Kidney (tissue), 14 donors: Measurements from ENCODE around the gene AGFG2. TPM values are rescaled to one million over a fixed set of nuclear protein-coding genes. Genes with fewer than 3 reads are reported as not detected.
"Not testable (repeated sequence)": the region's sequence is repeated elsewhere in the genome, so short reads cannot be mapped to it uniquely, and the experiment has no call there.

Source experiments
- DNase-seq, 5 donors: peaks; one replicate each; pipeline ENCODE4 v3.0.0-alpha.2; 2013 to 2020
- FAIRE-seq: peaks from 2 replicates; lab custom pipeline; 2012; peaks lifted over from hg19 to GRCh38; lab: Jason Lieb, UNC
- H3K27ac ChIP-seq, 2 donors: one replicate each; pipeline ENCODE4 v1.7.0; 2013; ENCODE audit warnings: low read depth in 2 of 2, low read length in 2 of 2, inconsistent platforms in 1 of 2
- H3K27me3 ChIP-seq: one replicate; pipeline ENCODE4 v1.7.1; 2013; ENCODE audit warnings: low read length, inconsistent platforms; ENCODE audit not compliant: control insufficient read depth, insufficient read depth
- H3K36me3 ChIP-seq, 3 donors: one replicate each; pipeline versions ENCODE4 v1.7.0 to v1.7.1; 2013; ENCODE audit warnings: low read length in 3 of 3, control low read depth in 1 of 3, inconsistent platforms in 1 of 3; ENCODE audit not compliant: insufficient read depth in 3 of 3, control insufficient read depth in 2 of 3
- H3K4me1 ChIP-seq, 3 donors: one replicate each; pipeline versions ENCODE4 v1.7.0 to v1.7.1; 2013; ENCODE audit warnings: low read length in 3 of 3, inconsistent platforms in 1 of 3, low read depth in 1 of 3; ENCODE audit not compliant: control insufficient read depth in 2 of 3, insufficient read depth in 2 of 3
- H3K4me3 ChIP-seq, 3 donors: one replicate each; pipeline versions ENCODE4 v1.7.0 to v1.8.1; 2013; ENCODE audit warnings: low read length in 3 of 3, control low read depth in 1 of 3, inconsistent platforms in 1 of 3
- H3K9ac ChIP-seq, 3 donors: one replicate each; pipeline versions ENCODE4 v1.7.0 to v1.7.1; 2013; ENCODE audit warnings: low read length in 3 of 3, control low read depth in 1 of 3, inconsistent platforms in 1 of 3
- H3K9me3 ChIP-seq, 3 donors: one replicate each; pipeline versions ENCODE4 v1.7.0 to v1.7.1; 2013; ENCODE audit warnings: low read length in 3 of 3, control low read depth in 1 of 3, inconsistent platforms in 1 of 3; ENCODE audit not compliant: control insufficient read depth in 2 of 3, insufficient read depth in 1 of 3
- CTCF ChIP-seq: IDR thresholded peaks from 3 replicates; pipeline ENCODE4 v1.5.1; 2012; ENCODE audit warnings: mild to moderate bottlenecking, moderate library complexity, borderline replicate concordance; ENCODE audit not compliant: insufficient read depth; ENCODE audit errors: extremely low read depth
- intact Hi-C: fragments of 100-400 bp; cut with DNase I; formaldehyde crosslinking; loops from one replicate; pipeline ENCODE4 v1.11.1; 2022
- polyA plus RNA-seq: library from polyadenylated mRNA; stranded (reverse); fragments of 350-450 nt; fragmentation: Illumina TruSeq; extraction: RNeasy Lipid Tissue Mini Kit (QIAGEN cat#74804); gene quantifications from one replicate; pipeline ENCODE4 v1.2.3, GENCODE V29; 2014; ENCODE audit warnings: low read depth, low replicate concordance; ENCODE audit not compliant: insufficient read depth
- total RNA-seq: library from RNA; stranded (reverse); fragmentation: NEBNext Ultra II Directional; extraction: Animal tissue kit (Norgen Biotek cat#: 25700); gene quantifications from one replicate; pipeline ENCODE4 v1.2.1, GENCODE V29; 2021
- donor health status: control.
- donor health status: control.
- donor health status: control.
- donor health status: control.
- donor health status: control.
- donor health status: DM: yes; HTN: yes; CAD: no.
- donor health status: Normal renal cell carcinoma (clear cell type).

Gene AGFG2
- total and polyA plus RNA-seq, 2 donors from 2014 or later = 24.3 to 37.3 TPM

DNA sequence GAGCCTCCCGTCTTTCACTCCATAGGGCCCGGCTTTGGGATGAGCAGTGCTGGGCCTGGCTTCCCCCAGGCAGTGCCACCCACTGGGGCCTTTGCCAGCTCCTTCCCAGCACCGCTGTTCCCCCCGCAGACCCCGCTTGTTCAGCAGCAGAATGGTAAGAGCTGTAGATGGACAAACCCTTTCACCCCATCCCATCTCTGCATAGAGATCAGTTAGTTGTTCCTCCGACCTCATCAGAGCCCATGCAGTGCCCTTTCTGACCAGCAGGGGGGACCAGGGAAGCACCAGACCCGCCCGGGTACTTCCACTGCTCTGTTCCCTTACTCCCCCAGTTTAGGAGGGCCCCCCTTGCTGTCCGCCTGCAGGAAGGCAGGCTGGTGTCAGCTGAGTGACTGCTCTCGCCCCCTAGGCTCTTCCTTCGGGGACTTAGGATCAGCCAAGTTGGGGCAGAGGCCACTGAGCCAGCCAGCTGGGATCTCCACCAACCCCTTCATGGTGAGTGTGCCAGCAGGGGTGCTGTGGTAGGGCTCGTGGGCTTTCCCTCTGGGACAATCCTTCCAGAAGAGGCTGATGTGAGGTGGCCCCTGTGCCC, 24.9 kb downstream of the AGFG2 start:
- no peaks in the 10 kb centered on the region for H3K9me3 ChIP-seq
- H3K4me1 ChIP-seq = no peaks in the 10 kb centered on the region
- no peaks in the 10 kb centered on the region for H3K27me3 ChIP-seq
- no peak overlapping the region for H3K4me3 ChIP-seq
- H3K27ac ChIP-seq = no peak overlapping the region
- intact Hi-C loops = no loop called here
- FAIRE-seq (no peak), DNase-seq (peak; percentile 77 to 91 (median 84))
- H3K9ac ChIP-seq = peak overlapping the region in 1 of 3 donors; percentile 19
- TF ChIP-seq CTCF = peak; percentile 86
- H3K36me3 ChIP-seq = peaks cover 0 to 6% (median 6%) of the 10 kb centered on the region in 3 donors

- intact Hi-C loops, DNase-seq, H3K4me3 ChIP-seq, H3K4me1 ChIP-seq, H3K27me3 ChIP-seq, FAIRE-seq, H3K36me3 ChIP-seq, H3K9me3 ChIP-seq, H3K27ac ChIP-seq: not testable (repeated sequence)
- H3K9ac ChIP-seq = peak overlapping the region in 1 of 3 donors; percentile 19
Measured at GRCh38 chr7:100564405-100564804, 25.4 kb downstream of the AGFG2 start.

DNA sequence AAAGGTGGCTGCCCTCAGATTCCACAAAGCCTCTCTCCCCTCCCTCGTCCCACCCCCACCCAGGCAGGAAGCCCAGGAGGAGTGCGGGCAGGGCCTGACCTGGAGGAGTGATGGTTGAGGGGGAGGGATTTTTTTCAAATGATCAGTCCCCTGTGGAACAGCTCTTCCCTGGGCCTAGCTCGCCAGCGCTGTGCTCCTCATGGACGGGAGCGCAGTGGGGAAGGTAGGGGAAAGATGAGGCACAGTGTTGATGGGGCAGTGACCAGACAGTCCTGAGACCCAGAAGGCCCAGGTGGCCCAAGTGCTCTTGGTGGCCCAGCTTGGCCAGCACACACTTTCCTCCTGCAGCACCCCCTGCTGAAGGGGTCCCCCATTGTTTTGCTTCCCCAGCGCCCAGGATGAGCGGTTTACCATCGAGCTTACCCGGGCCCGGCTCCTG, 26.1 kb downstream of the AGFG2 start:
- Histone ChIP-seq H3K27me3 (no peaks in the 10 kb centered on the region), H3K4me1 (peaks cover 0 to 3% (median 0%) of the 10 kb centered on the region in 3 donors), H3K36me3 (peaks cover 0 to 6% (median 6%) of the 10 kb centered on the region in 3 donors), H3K27ac (no peak overlapping the region), H3K9ac (no peak overlapping the region), H3K4me3 (no peak overlapping the region), H3K9me3 (no peaks in the 10 kb centered on the region)
- no peak for TF ChIP-seq CTCF
- intact Hi-C loops = no loop called here
- DNase-seq (peak in 1 of 5 donors; percentile 55), FAIRE-seq (no peak)

GRCh38 chr7:100566018-100566531, 27.1 kb downstream of the AGFG2 start:
- Histone ChIP-seq H3K36me3 (peaks cover 0 to 6% (median 6%) of the 10 kb centered on the region in 3 donors), H3K4me3 (no peak overlapping the region), H3K27ac (no peak overlapping the region), H3K9ac (no peak overlapping the region), H3K4me1 (peaks cover 0 to 4% (median 0%) of the 10 kb centered on the region in 3 donors), H3K9me3 (no peaks in the 10 kb centered on the region), H3K27me3 (no peaks in the 10 kb centered on the region)
- DNase-seq (peak in 1 of 5 donors; percentile 55), FAIRE-seq (no peak)
- intact Hi-C loops = no loop called here
- no peak for TF ChIP-seq CTCF
